ENCODE results near the gene SAMD4A.

Gene SAMD4A

GRCh38 chr14:54703082-54703481 is 136.2 kb downstream of the SAMD4A start:
- Histone ChIP-seq H3K4me1 (ENCODE audit: insufficient read depth, insufficient read length) (no peaks in the 10 kb centered on the region), H3K4me3 (ENCODE audit: insufficient read length, low read depth) (no peak overlapping the region), H3K9ac (ENCODE audit: insufficient read length, low read depth) (no peak overlapping the region), H3K27me3 (ENCODE audit: insufficient read depth, insufficient read length) (no peaks in the 10 kb centered on the region), H3K36me3 (ENCODE audit: insufficient read depth, insufficient read length, low read length) (peaks cover 40% of the 10 kb centered on the region), H3K9me3 (ENCODE audit: insufficient read depth, low read length) (no peaks in the 10 kb centered on the region)
- no peak for DNase-seq (ENCODE audit: low read depth, low spot score)
- no peak for TF ChIP-seq ZNF274 (IDR thresholded peaks at IDR 0.05; ENCODE audit: low read depth, low read length)
- TF ChIP-seq SUZ12 (IDR thresholded peaks at IDR 0.05; ENCODE audit: extremely low read depth, insufficient read depth, insufficient read length) = no peak
- TF ChIP-seq YY1 (IDR thresholded peaks at IDR 0.05; ENCODE audit: insufficient read depth, insufficient read length) = no peak

DNA sequence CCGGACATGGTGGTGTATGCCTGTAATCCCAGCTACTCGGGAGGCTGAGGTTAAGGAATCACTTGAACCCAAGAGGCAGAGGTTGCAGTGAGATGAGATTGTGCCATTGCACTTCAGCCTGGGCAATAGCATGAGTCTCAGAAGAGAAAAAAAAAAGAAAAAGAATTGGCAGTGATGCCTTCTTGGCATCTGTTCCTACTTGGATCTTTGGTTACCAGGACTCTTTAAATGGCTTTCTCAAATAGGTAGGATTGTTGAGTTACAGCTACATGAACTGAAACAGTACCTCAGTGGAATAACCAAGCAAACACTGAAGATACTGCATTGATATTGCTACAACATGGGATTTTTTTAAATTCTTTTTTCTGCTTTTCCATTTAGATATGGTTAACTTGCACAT is 136.8 kb downstream of the SAMD4A start:
- TF ChIP-seq ZNF274 (IDR thresholded peaks at IDR 0.05; ENCODE audit: low read depth, low read length) = no peak
- TF ChIP-seq YY1 (IDR thresholded peaks at IDR 0.05; ENCODE audit: insufficient read depth, insufficient read length) = no peak
- no peak for TF ChIP-seq SUZ12 (IDR thresholded peaks at IDR 0.05; ENCODE audit: extremely low read depth, insufficient read depth, insufficient read length)
- Histone ChIP-seq H3K27me3 (ENCODE audit: insufficient read depth, insufficient read length) (no peaks in the 10 kb centered on the region), H3K9me3 (ENCODE audit: insufficient read depth, low read length) (no peaks in the 10 kb centered on the region), H3K36me3 (ENCODE audit: insufficient read depth, insufficient read length, low read length) (peaks cover 40% of the 10 kb centered on the region), H3K9ac (ENCODE audit: insufficient read length, low read depth) (no peak overlapping the region), H3K4me3 (ENCODE audit: insufficient read length, low read depth) (no peak overlapping the region), H3K4me1 (ENCODE audit: insufficient read depth, insufficient read length) (no peaks in the 10 kb centered on the region)
- no peak for DNase-seq (ENCODE audit: low read depth, low spot score)

- no peak overlapping the region for H3K4me3 ChIP-seq (ENCODE audit: insufficient read length, low read depth)
- DNase-seq (ENCODE audit: low read depth, low spot score) = no peak
- TF ChIP-seq ZNF274 (IDR thresholded peaks at IDR 0.05; ENCODE audit: low read depth, low read length) = no peak
- TF ChIP-seq YY1 (IDR thresholded peaks at IDR 0.05; ENCODE audit: insufficient read depth, insufficient read length) = no peak
- TF ChIP-seq SUZ12 (IDR thresholded peaks at IDR 0.05; ENCODE audit: extremely low read depth, insufficient read depth, insufficient read length) = no peak
- H3K9me3 ChIP-seq (ENCODE audit: insufficient read depth, low read length) = no peaks in the 10 kb centered on the region
- no peaks in the 10 kb centered on the region for H3K4me1 ChIP-seq (ENCODE audit: insufficient read depth, insufficient read length)
- H3K9ac ChIP-seq (ENCODE audit: insufficient read length, low read depth) = no peak overlapping the region
- H3K27me3 ChIP-seq (ENCODE audit: insufficient read depth, insufficient read length) = no peaks in the 10 kb centered on the region
- peaks cover 44% of the 10 kb centered on the region for H3K36me3 ChIP-seq (ENCODE audit: insufficient read depth, insufficient read length, low read length)
Measured at GRCh38 chr14:54704768-54705167, 137.8 kb downstream of the SAMD4A start.

GRCh38 chr14:54706769-54707168 is 139.8 kb downstream of the SAMD4A start:
- Histone ChIP-seq H3K36me3 (ENCODE audit: insufficient read depth, insufficient read length, low read length) (peaks cover 48% of the 10 kb centered on the region), H3K9me3 (ENCODE audit: insufficient read depth, low read length) (no peaks in the 10 kb centered on the region), H3K4me3 (ENCODE audit: insufficient read length, low read depth) (no peak overlapping the region), H3K27me3 (ENCODE audit: insufficient read depth, insufficient read length) (no peaks in the 10 kb centered on the region), H3K9ac (ENCODE audit: insufficient read length, low read depth) (no peak overlapping the region), H3K4me1 (ENCODE audit: insufficient read depth, insufficient read length) (no peaks in the 10 kb centered on the region)
- no peak for DNase-seq (ENCODE audit: low read depth, low spot score)
- no peak for TF ChIP-seq ZNF274 (IDR thresholded peaks at IDR 0.05; ENCODE audit: low read depth, low read length)
- no peak for TF ChIP-seq SUZ12 (IDR thresholded peaks at IDR 0.05; ENCODE audit: extremely low read depth, insufficient read depth, insufficient read length)
- TF ChIP-seq YY1 (IDR thresholded peaks at IDR 0.05; ENCODE audit: insufficient read depth, insufficient read length) = no peak

- H3K4me3 ChIP-seq (ENCODE audit: insufficient read length, low read depth) = no peak overlapping the region
- H3K4me1 ChIP-seq (ENCODE audit: insufficient read depth, insufficient read length) = no peaks in the 10 kb centered on the region
- H3K36me3 ChIP-seq (ENCODE audit: insufficient read depth, insufficient read length, low read length) = peaks cover 37% of the 10 kb centered on the region
- H3K9ac ChIP-seq (ENCODE audit: insufficient read length, low read depth) = no peak overlapping the region
- no peaks in the 10 kb centered on the region for H3K9me3 ChIP-seq (ENCODE audit: insufficient read depth, low read length)
- no peak for TF ChIP-seq ZNF274 (IDR thresholded peaks at IDR 0.05; ENCODE audit: low read depth, low read length)
- no peak for TF ChIP-seq SUZ12 (IDR thresholded peaks at IDR 0.05; ENCODE audit: extremely low read depth, insufficient read depth, insufficient read length)
- no peak for TF ChIP-seq YY1 (IDR thresholded peaks at IDR 0.05; ENCODE audit: insufficient read depth, insufficient read length)
- H3K27me3 ChIP-seq (ENCODE audit: insufficient read depth, insufficient read length) = no peaks in the 10 kb centered on the region
- no peak for DNase-seq (ENCODE audit: low read depth, low spot score)
Measured at GRCh38 chr14:54708161-54708560, 141.2 kb downstream of the SAMD4A start.

DNA sequence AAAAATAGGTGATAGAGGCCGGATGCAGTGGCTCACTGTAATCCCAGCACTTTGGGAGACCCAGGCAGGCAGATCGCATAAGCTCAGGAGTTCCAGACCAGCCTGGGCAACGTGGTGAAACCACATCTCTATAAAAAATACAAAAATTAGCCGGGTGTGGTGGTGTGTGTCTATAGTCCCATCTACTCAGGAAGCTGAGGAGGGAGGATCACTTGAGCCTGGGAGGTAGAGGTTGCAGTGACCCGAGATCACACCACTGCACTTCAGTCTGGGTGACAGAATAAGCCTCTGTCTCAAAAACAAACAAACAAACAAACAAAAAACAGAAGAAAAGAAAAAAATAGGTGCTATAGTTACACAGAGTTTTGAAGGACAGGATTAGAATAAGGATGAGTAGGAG is 142.1 kb downstream of the SAMD4A start:
- no peaks in the 10 kb centered on the region for H3K27me3 ChIP-seq (ENCODE audit: insufficient read depth, insufficient read length)
- H3K9me3 ChIP-seq (ENCODE audit: insufficient read depth, low read length) = no peaks in the 10 kb centered on the region
- no peak overlapping the region for H3K9ac ChIP-seq (ENCODE audit: insufficient read length, low read depth)
- no peak overlapping the region for H3K4me3 ChIP-seq (ENCODE audit: insufficient read length, low read depth)
- peaks cover 35% of the 10 kb centered on the region for H3K36me3 ChIP-seq (ENCODE audit: insufficient read depth, insufficient read length, low read length)
- TF ChIP-seq SUZ12 (IDR thresholded peaks at IDR 0.05; ENCODE audit: extremely low read depth, insufficient read depth, insufficient read length) = no peak
- no peak for TF ChIP-seq YY1 (IDR thresholded peaks at IDR 0.05; ENCODE audit: insufficient read depth, insufficient read length)
- TF ChIP-seq ZNF274 (IDR thresholded peaks at IDR 0.05; ENCODE audit: low read depth, low read length) = no peak
- H3K4me1 ChIP-seq (ENCODE audit: insufficient read depth, insufficient read length) = no peaks in the 10 kb centered on the region
- no peak for DNase-seq (ENCODE audit: low read depth, low spot score)

GRCh38 chr14:54709444-54709843 is 142.5 kb downstream of the SAMD4A start:
- TF ChIP-seq YY1 (IDR thresholded peaks at IDR 0.05; ENCODE audit: insufficient read depth, insufficient read length) = no peak
- no peak for TF ChIP-seq SUZ12 (IDR thresholded peaks at IDR 0.05; ENCODE audit: extremely low read depth, insufficient read depth, insufficient read length)
- no peak for TF ChIP-seq ZNF274 (IDR thresholded peaks at IDR 0.05; ENCODE audit: low read depth, low read length)
- peaks cover 30% of the 10 kb centered on the region for H3K36me3 ChIP-seq (ENCODE audit: insufficient read depth, insufficient read length, low read length)
- no peaks in the 10 kb centered on the region for H3K4me1 ChIP-seq (ENCODE audit: insufficient read depth, insufficient read length)
- H3K27me3 ChIP-seq (ENCODE audit: insufficient read depth, insufficient read length) = no peaks in the 10 kb centered on the region
- no peak for DNase-seq (ENCODE audit: low read depth, low spot score)
- H3K4me3 ChIP-seq (ENCODE audit: insufficient read length, low read depth) = no peak overlapping the region
- H3K9ac ChIP-seq (ENCODE audit: insufficient read length, low read depth) = no peak overlapping the region
- H3K9me3 ChIP-seq (ENCODE audit: insufficient read depth, low read length) = no peaks in the 10 kb centered on the region
